ENCODE measurements around the gene MRPS2.
"Not testable (repeated sequence)": the region's sequence is repeated elsewhere in the genome, so short reads cannot be mapped to it uniquely, and the experiment has no call there.

MRPS2 gene

DNA sequence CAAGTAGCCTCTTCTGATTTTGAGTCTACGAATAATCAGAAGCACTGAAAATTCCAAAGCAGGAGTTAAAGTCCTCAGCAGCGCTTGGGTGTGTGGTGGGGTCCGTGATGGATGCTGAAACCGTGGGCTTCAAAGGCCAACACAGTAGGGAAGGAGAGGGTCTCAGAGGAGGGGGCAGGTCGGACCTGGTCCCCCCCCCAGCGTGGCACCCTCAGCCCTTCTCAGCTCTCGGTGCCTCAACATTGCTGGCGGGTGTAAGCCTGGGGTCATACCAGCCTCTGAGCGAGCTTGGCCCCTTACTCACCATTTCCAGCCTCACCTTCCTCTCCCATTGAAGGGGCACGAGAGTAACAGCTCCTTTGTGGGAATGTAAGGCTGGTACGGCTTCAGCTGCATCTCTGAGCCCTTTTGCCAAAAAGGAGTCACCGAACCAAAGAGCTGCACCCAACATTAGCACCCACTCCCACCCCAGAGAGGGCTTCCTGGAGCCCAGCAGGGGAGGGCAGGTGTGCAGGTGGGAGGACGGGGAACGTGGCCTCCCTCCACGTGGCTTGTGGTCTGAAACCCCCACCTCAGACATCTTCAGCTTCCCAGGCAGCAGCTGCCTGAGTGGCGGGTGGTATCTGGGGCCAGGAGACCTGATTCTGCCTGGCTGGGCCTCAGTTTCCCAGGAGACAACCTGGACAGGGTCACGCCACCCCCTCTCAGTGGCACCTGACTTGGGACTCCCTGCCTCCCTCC, 14.0 kb downstream of the MRPS2 start:
- no peak for DNase-seq (ENCODE audit: low read depth, low spot score)

DNA sequence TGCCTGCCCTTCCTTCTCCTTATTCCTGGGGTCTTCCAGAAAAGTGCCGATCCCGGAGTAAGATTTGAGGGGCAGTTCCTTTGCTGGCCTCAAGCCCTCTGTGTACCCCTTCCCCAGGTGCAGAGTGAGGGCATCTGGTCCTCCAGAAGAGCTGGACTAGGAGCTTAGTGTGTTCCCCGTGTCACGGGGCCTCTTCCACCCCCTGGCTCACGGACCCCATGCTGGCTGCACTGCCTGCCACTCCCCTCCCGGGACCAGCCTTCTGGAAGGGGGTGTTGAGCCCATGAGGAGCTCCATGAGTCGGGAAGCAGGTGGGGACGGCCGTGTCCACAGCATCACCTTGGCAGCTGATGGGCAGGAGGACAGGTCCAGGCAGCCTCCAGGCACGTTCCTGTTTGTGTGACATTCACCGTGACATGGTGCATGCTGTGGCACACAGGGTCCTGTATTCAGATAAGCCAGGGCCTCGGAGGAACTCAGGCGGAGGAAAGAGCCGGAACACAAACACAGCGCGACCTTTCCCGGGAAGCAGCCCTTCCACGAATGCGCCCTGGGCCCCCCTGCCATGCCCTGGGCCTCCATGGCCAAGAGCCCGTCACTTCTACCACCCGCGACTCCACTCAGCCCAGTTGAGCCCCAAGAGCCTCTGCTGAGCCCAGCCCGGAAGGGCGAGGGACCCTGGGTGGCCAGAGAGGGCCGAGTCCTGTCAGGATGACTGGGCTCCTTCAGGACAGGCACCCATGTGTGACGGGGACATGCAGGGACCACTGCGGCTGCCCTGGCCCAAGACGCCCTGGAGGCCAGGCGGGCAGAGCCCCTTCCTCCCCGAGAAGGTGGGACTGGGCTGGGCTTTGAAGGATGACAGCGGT, 14.8 kb downstream of the MRPS2 start:
- DNase-seq (ENCODE audit: low read depth, low spot score): no peak

DNA sequence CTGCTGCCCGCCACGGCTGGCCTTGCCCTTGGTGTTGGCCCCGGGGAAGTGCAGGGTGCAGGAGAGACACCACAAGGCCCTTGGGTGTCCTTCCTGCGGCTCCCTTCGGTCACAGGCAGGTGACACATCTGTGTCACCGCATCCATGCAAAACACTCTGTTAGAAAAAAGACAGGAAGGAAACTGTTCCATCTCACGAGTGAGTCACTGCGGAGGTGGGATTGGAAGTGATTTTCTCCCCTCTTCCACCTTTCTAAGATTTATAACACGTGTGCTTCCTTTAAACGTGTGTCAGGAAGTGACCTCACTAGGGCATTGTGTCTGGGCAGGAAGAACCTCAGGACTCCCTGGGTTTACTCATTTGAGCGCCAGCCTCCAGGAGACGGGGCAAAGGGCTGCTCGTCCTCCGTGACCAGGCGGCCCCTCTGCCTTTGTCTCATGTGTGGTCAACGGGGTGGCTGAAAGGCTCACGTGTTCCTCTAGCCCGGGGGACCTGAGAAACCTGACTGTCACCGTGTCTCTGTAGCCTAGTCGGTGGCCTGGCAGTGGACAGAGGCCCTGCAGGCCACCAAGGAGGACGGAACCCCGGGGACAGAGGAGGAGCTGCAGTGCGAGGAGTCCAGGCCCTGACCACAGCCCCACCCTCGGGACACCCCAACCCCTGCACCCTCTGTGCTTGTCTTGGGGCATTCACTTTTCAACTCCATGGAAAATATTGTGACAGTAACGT, 15.8 kb downstream of the MRPS2 start:
- no peak for DNase-seq (ENCODE audit: low read depth, low spot score)

DNA sequence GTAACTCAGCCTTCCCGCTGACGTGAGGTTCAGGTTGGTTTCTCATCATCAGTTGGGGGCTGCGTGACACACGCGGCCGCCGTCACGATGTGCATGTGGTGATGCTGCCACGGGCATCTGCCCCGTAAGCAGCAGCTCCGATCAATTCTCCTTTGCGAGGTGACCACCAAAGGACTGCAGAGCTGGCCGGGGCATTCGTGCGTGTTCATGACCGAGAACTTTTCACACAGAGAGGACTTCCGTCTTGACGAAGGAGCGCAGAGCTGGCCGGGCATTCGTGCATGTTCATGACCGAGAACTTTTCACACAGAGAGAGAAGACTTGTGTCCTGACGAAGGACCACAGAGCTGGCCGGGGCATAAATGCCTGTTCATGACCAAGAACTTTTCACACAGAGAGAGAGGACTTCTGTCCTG, 16.9 kb downstream of the MRPS2 start:
- DNase-seq (ENCODE audit: low read depth, low spot score): no peak

DNA sequence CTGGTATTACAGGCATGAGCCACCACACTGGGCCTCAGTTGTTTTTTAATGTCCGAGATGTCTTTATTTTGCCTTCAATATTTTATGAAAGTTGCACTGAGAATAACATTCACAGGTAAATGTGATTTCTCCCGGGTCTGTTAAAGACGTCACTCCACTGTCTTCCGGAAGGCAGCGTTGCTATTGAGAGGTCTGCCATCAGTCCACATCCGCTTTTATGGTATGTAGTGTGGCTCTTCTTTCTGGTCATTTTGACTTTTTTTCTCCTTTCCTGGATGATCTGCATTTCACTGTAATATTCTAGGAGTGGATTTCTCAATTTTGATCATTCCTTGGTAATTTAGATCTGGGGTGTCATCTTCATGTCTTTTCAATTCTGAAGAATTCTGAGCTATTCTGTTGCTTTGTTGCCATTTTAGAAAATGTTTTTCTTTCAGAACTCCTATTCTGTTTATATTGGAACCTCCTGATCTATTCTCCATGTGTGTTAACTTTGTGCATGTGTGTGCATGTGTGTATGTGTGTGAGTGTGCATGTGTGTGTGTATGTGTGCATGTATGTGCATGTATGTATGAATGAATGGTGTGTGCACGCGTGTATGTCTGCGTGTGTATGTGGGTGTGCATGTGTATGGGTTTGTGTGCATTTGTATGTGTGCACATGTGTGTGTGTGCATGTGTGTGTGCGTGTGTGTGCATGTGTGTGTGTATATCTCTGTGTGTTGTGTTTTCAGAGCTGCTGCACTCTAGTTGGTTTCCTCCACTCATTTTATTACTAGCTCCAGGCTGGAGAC, 18.9 kb downstream of the MRPS2 start:
- DNase-seq (ENCODE audit: low read depth, low spot score): no peak

DNA sequence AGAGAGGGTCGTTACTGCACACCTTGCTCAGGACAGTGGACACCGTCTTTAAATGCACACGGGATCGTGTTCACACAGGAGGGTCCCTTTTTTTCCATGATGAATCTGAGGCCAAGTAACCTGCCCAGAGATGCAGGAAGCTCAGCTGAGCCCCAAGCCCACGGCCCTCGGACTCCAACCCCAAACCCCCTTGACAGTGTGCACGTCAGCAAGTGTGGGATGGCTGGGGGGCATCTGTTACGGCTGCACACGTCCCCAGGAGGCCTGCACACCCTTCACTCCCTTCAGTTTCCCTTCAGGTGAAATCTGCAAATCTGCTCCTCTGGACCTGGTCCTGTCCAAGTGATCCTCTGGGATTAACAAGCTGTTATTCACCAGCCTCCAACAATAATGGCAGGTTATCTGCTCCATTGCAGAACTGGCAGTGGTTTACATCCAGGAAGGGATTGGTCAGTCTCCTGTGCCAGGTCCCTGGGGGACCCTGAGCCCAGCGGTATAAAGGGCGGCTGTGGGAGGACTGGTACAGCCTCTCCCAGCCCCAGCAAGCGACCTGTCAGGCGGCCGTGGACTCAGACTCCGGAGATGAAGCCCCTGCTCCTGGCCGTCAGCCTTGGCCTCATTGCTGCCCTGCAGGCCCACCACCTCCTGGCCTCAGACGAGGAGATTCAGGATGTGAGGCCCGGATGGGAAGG, 20.6 kb downstream of the MRPS2 start, which contains the start of gene LCN1:
LCN1 (plus strand) TSS at position 525 of the 692 bp plus-strand sequence; CDS start at position 583, 58 bp downstream.
- no peak for DNase-seq (ENCODE audit: low read depth, low spot score)

DNA sequence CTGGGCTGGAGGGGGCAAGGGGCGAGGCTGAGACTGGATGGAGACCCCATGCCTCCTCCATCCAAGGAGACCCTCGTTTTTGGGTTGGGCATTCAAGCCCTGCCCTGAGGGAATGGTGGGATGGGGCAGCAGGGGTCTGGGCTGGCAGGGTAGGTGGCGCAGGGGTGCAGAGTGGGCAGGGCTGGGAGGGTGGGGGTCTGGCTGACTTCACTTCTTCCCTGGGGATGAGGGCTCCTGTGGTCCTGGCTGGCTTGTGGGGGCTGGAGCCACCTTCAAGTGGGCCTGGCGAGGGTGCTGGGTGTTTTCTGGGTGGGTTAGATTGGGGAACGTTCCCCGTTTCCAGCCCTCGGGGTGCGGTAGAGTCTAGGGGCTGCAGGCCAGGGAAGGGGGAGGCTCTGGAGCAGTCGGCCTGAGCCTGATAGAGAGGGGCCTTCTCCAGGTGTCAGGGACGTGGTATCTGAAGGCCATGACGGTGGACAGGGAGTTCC, 21.2 kb downstream of the MRPS2 start:
- DNase-seq (ENCODE audit: low read depth, low spot score): no peak

DNA sequence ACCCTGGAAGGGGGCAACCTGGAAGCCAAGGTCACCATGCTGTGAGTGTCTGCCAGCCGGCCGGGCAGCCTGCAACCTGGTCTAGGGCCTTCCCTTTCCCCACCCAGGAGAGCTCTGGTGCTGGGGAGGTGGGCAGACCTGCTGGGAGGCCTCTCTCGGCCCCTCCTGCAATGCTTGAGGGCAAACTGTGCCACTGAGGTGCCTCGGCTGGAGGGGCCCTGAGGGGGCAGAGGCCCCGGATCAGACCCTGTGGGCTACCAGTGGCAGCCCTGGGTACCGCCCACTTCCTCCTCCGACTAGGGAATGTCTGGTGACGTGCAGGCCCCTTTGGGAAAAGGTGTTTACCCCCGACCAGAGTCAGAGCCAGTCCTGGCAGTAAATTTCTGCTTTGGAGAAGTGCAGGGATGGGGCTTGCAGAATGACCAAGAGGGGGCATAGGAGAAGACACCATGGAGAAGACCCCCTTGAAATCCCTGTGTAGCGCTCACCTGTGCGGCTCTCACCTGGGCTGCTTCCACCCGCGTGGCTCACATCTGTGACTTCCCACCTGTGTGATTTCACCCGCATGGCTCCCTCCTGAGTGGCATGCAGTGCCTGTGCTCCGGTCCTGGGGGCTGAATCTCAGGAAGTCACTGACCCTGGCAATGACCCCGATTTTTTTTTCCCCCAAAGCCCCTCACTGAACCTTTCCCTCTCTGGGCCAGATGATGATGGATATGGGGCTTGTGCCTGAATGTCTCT, 21.8 kb downstream of the MRPS2 start:
- no peak for DNase-seq (ENCODE audit: low read depth, low spot score)

DNA sequence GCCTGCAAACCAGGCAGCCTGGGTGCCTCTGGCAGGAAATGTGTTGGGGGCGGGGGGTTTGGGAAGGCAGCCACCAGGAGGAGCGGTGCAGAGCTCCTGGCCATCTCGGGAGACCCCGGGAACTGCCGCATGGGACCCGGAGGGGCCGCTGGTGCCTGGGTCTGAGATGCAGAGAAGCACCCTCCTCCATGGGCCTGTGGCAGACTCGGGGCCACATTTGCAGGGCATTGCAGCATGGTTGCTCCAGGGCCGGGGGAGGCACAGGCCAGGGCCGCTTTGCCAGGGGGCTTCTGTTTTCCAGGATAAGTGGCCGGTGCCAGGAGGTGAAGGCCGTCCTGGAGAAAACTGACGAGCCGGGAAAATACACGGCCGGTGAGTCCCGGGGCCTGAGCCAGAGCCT, 22.4 kb downstream of the MRPS2 start:
- DNase-seq (ENCODE audit: low read depth, low spot score): no peak

DNA sequence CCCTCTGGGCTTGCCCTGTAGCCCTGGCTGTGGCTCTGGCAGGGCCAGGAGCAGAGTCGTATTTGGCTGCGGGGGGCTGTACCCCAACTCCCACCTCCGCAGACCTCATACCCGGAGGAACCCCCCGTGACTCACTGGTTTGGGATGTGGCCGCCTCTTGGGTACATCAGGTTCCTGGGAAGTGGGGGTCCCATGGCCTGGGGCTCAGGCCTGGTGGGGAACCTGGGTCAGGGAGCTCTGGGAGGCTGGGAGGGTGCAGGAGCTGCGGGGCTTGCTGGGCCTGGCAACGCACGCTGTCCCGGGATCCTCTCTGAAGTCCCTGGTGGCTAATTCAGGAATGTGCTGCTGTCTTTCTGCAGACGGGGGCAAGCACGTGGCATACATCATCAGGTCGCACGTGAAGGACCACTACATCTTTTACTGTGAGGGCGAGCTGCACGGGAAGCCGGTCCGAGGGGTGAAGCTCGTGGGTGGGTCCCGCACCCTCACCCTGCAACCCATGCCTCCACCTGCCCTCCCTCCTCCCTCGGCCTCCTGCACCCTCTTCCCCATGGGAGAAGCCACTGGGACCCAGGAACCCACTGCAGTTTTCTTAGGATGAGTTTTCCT, 23.1 kb downstream of the MRPS2 start:
- DNase-seq (ENCODE audit: low read depth, low spot score): peak; percentile 34

DNA sequence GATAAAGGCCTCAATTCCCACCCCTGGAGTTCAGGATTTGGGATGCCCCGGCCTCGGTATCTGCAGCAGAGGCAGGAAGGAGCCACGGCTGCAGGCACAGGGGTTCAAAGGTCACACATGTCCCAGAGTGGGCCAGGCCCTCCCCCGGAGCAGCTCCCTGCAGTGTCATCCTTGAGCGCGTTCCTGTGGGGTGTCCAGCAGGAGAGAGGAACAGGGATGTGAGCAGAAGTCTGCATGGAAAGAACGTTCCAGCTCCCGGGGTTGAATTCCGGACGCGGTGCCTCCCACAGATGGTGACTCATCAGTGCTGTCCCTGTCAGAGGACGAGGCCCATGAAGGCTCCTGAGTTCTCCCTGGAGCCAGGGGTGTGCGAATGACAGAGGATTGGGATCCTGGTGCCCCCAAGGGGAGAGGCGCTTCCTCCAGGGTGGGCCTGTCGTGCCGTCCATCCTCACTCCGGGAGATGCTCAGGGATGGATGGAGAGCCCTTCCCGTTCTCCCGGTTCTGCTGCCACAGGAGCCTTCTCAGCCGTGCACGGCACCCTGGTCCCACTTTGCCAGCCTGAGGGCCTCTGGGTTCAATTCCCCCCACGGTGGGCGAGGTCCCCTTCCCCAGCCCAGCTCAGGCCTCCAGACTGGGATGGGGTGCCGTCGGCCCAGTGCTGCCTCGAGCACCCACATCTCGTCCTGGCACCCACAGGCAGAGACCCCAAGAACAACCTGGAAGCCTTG, 23.8 kb downstream of the MRPS2 start:
- no peak for DNase-seq (ENCODE audit: low read depth, low spot score)

DNA sequence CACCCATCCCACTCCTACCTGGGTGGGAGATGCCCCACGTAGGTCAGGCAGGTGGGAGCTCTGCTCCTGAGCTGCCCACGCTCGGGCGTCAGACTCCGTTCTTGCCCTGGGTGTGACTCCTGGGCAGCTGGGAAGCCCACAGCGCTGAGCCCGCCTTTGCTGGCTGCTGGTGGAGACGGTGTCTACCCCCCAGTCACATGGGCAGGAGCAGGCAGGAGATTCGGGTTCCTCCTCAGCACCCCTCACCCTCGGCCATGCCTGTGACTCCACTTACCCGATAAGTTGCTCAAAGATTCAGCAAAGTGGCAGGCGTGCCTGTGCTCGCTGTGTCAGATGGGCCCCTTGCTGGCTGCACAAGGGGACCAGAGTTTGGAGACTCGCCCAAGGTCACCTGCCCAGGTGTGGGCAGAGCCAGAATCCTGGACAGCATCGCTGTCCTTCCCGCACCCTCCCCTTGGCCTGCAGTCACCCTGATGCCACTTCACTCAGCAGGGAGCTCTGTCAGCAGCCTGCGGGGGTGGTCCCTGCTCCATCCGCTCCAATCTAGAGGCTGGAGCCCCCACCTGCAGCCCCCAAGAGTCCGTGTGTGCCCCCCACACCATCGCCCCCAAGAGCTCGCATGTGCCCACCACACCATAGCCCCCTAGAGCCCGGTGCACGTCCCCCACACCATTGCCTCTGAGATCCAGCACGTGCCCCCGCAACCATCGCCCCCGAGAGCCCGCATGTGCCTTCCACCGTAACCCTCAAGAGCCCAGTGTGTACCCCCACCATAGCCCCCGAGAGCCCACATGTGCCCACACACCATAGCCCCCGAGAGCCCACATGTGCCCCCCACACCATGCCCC, 25.0 kb downstream of the MRPS2 start:
- DNase-seq (ENCODE audit: low read depth, low spot score): no peak

DNA sequence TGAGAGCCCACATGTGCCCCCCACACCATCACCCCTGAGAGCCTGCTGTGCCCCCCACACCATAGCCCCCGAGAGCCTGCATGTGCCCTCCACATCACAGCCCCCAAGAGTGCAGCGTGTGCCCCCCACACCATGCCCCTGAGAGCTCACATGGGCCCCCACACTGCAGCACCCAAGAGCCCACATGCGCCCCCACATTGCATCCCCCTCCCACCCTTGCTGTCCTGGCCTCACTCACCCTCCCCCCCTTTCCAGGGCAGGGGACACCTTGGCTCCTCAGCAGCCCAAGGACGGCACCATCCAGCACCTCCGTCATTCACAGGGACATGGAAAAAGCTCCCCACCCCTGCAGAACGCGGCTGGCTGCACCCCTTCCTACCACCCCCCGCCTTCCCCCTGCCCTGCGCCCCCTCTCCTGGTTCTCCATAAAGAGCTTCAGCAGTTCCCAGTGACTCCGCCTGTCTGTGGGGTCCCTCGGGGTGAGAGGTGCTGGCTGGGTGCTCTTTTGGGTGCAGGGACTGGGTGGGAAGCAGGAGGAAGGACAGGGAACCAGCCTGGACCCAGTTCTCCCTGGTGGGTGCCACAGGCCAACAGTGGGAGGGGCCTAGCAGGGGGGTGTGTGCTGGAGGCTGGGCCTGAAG, 25.7 kb downstream of the MRPS2 start:
- DNase-seq (ENCODE audit: low read depth, low spot score): no peak

DNA sequence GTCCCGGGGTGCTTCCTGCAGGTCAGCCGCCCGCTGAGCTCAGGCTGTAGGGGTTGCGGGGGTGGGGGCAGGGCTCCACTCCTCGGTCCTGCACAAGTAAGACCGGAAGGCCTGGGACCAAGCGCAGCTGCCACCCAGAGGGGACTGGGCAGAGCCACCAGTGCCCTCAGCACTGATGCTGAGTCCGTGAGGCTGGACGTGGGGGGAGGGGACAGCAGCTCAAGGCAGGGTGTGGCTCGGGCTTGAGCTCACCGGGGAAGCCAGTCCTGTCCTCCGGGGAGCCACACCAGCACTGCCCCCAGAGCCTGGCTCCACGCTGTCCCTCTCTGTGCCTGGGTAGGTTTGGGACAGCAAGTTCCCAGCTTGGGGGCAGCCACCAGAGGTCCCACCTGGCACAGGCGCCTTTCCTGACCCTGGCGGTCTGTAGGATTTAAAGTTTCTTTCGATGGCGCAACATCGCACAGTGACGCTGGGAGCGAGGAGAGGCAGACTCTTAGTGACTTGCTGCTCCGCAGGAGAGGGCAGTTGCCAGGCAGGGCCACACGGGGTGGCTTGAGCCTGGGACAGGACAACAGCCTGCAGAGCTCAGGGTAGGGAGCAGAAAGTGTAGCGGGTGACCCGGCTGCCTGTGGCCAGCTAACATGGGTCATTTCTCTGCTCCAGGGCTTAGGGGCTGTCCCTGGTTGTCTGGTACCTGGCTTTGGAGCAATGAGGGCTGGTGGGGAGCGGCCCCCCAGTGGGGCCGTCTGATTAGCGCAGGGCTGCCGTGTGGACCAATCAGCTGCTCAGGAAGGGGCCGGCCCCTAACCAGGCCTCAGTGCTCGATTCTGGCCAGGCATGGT, 26.5 kb downstream of the MRPS2 start:
- DNase-seq (ENCODE audit: low read depth, low spot score): peak; percentile 75

DNA sequence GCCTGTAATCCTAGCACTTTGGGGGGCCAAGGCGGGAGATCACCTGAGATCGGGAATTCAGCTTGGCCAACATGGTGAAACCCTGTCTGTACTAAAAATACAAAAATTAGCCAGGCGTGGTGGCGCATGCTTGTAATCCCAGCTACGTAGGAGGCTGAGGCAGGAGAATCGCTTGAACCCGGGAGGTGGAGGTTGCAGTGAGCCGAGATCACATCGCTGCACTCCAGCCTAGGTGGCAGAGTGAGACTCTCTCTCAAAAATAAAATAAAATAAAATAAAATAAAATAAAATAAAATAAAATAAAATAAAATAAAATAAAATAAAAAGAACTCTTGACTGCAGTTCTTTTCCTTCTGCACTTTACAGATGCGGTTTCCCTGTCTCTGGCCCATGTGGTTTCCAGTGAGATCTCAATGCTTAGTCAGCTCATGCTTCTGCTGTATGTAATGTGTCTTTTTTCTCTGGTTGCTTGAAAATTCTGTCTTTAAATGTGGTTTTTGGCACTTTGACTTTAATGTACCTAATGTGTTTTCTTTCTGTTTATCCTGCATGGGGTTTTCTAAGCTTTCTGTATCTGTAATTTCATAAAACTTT, 28.5 kb downstream of the MRPS2 start:
- DNase-seq (ENCODE audit: low read depth, low spot score): not testable (repeated sequence)

DNA sequence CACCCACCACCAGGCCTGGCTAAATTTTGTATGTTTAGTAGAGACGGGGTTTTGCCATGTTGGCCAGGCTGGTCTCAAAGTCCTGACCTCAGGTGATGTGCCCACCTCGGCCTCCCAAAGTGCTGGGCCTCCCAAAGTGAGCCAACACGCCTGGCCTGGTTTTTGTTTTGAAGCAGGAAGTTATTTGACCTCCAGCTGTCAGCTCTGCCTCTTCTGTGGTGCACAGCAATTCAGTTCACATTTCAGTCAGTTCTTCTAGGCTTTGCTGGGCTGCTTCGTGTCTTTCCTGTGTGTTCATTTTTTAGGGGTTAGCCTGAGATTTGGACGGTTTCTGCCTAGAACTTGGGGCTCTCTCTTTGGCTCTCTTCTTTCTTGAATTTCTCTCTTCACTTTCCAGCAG, 29.7 kb downstream of the MRPS2 start:
- no peak for DNase-seq (ENCODE audit: low read depth, low spot score)
